ENCODE results near the gene ZBTB7B. TPM values are rescaled to one million over a fixed set of nuclear protein-coding genes. Genes with fewer than 3 reads are reported as not detected.
A peak's percentile ranks its signal among the peaks of the same experiment; 100 is the strongest.

ZBTB7B gene
- total RNA-seq, 2 experiments from 2014 or later, result 16.3 to 23.2 TPM

DNA sequence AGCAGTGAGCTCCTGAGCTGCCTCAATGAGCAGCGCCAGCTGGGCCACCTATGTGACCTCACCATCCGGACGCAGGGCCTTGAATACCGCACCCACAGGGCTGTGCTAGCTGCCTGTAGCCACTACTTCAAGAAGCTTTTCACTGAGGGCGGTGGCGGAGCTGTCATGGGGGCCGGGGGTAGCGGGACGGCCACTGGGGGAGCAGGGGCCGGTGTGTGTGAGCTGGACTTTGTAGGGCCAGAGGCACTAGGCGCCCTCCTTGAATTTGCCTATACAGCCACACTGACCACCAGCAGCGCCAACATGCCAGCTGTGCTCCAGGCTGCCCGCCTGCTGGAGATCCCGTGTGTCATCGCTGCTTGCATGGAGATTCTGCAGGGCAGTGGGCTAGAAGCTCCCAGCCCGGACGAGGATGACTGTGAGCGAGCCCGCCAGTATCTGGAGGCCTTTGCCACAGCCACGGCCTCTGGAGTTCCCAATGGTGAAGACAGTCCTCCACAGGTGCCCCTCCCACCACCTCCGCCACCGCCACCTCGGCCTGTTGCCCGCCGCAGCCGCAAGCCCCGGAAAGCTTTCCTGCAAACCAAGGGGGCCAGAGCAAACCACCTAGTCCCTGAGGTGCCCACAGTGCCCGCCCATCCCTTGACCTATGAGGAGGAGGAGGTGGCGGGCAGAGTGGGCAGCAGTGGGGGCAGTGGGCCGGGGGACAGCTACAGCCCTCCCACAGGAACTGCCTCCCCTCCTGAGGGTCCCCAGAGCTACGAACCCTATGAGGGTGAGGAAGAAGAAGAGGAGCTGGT, 12.3 kb downstream of the ZBTB7B start:
- H4K20me1 ChIP-seq (ENCODE audit: insufficient read depth, low read length), result no peaks in the 10 kb centered on the region
- intact Hi-C loops (cut with micrococcal nuclease; ENCODE audit: unreplicated experiment), result no loop called here
- H3K79me2 ChIP-seq (ENCODE audit: insufficient read depth, low read depth, low read length), result no peaks in the 10 kb centered on the region
- no peak overlapping the region for H3K4me2 ChIP-seq (ENCODE audit: low read length)
- CTCF ChIA-PET (ENCODE audit: unreplicated experiment), result interaction anchor here (1.2 to 1.5 kb wide), 2 partner anchors 16 to 60 kb away, joined by 3 to 4 read pairs; no protein-coding TSS in a partner anchor
- H3K9me3 ChIP-seq (ENCODE audit: low read length), result no peaks in the 10 kb centered on the region
- no peak overlapping the region for H3K4me3 ChIP-seq (ENCODE audit: low read depth, low read length, poor library complexity, severe bottlenecking)
- TF ChIP-seq EZH2phosphoT487 (IDR thresholded peaks at IDR 0.05; ENCODE audit: borderline replicate concordance, low read depth, low read length), result no peak
- TF ChIP-seq, protein P1, sequence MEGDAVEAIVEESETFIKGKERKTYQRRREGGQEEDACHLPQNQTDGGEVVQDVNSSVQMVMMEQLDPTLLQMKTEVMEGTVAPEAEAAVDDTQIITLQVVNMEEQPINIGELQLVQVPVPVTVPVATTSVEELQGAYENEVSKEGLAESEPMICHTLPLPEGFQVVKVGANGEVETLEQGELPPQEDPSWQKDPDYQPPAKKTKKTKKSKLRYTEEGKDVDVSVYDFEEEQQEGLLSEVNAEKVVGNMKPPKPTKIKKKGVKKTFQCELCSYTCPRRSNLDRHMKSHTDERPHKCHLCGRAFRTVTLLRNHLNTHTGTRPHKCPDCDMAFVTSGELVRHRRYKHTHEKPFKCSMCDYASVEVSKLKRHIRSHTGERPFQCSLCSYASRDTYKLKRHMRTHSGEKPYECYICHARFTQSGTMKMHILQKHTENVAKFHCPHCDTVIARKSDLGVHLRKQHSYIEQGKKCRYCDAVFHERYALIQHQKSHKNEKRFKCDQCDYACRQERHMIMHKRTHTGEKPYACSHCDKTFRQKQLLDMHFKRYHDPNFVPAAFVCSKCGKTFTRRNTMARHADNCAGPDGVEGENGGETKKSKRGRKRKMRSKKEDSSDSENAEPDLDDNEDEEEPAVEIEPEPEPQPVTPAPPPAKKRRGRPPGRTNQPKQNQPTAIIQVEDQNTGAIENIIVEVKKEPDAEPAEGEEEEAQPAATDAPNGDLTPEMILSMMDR (conservative IDR thresholded peaks at IDR 0.05; ENCODE audit: low read length), result no peak
- no peak overlapping the region for H2AFZ ChIP-seq (ENCODE audit: low read length)
- peak overlapping the region; percentile 79 for H3K27ac ChIP-seq (ENCODE audit: low read depth, low read length, poor library complexity, severe bottlenecking)
- no peaks in the 10 kb centered on the region for H3K9me2 ChIP-seq (ENCODE audit: insufficient read depth, low read length)
- POLR2A ChIA-PET, result interaction anchor here (0.6 to 1.1 kb wide), 3 partner anchors 16 to 907 kb away, joined by 3 to 4 read pairs (median 3); partner anchors contain the start of gene FLAD1
- BruUV-seq (replicated peaks), result no TSS peak
- H3K36me3 ChIP-seq (ENCODE audit: insufficient read depth, low read length), result peaks cover 22% of the 10 kb centered on the region; the same call in 1 of the 2 replicates
- DNase-seq (ENCODE audit: low spot score), result no peak
- peaks cover 77% of the 10 kb centered on the region for H3K4me1 ChIP-seq (ENCODE audit: insufficient read depth, low read length, poor library complexity, severe bottlenecking)

DNA sequence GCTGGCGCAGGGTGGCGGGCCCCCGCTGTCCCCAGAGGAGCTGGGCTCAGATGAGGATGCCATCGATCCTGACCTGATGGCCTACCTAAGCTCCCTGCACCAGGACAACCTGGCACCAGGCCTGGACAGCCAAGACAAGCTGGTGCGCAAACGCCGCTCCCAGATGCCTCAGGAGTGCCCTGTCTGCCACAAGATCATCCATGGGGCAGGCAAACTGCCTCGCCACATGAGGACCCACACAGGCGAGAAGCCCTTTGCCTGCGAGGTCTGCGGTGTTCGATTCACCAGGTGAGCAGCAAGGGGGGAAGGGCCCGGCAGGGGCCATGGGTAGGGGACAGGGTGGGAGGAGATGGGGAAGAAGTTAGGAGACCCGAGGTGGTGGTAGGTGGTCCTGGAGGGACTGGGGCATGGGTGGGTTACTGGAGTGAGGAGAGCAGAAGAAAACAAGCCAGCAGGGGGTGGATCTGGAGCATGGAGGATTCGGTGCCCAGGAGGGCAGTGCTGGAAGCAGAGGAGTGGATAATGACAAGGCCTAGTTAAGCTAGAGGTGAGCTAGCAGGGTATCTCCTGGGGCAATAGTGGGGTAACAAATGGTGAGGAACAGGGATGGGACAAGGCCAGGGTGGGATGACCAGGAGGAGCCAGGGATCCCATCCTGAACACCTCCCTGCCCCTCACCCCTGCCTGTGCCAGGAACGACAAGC, 13.1 kb downstream of the ZBTB7B start:
- H3K9me2 ChIP-seq (ENCODE audit: insufficient read depth, low read length), result no peaks in the 10 kb centered on the region
- no peaks in the 10 kb centered on the region for H3K79me2 ChIP-seq (ENCODE audit: insufficient read depth, low read depth, low read length)
- no peak for DNase-seq (ENCODE audit: low spot score)
- no TSS peak for BruUV-seq (replicated peaks)
- peak overlapping the region; percentile 77 for H3K4me2 ChIP-seq (ENCODE audit: low read length)
- no peak overlapping the region for H2AFZ ChIP-seq (ENCODE audit: low read length)
- intact Hi-C loops (cut with micrococcal nuclease; ENCODE audit: unreplicated experiment), result loop anchor here (2.0 kb wide), 3 partner anchors 45 to 69 kb away; partner anchors contain the start of gene PYGO2
- ChIA-PET POLR2A (interaction anchor here (0.6 to 2.5 kb wide), 4 partner anchors 12 to 1093 kb away, joined by 3 to 10 read pairs (median 4); partner anchors contain the start of gene FLAD1), CTCF (ENCODE audit: unreplicated experiment) (interaction anchor here (0.7 to 1.5 kb wide), 3 partner anchors 17 to 61 kb away, joined by 3 to 4 read pairs (median 3); no protein-coding TSS in a partner anchor)
- no peaks in the 10 kb centered on the region for H4K20me1 ChIP-seq (ENCODE audit: insufficient read depth, low read length)
- H3K9me3 ChIP-seq (ENCODE audit: low read length), result no peaks in the 10 kb centered on the region
- TF ChIP-seq, protein P1 (conservative IDR thresholded peaks at IDR 0.05; ENCODE audit: low read length), result no peak
- no peak for TF ChIP-seq EZH2phosphoT487 (IDR thresholded peaks at IDR 0.05; ENCODE audit: borderline replicate concordance, low read depth, low read length)
- H3K4me3 ChIP-seq (ENCODE audit: low read depth, low read length, poor library complexity, severe bottlenecking), result peak overlapping the region; percentile 64
- H3K27ac ChIP-seq (ENCODE audit: low read depth, low read length, poor library complexity, severe bottlenecking), result peak overlapping the region; percentile 79
- peaks cover 22% of the 10 kb centered on the region; the same call in 1 of the 2 replicates for H3K36me3 ChIP-seq (ENCODE audit: insufficient read depth, low read length)
- peaks cover 71% of the 10 kb centered on the region for H3K4me1 ChIP-seq (ENCODE audit: insufficient read depth, low read length, poor library complexity, severe bottlenecking)

Data from OCI-LY7 (cell line).